Stimulated activated CD4-positive, alpha-beta T cell treated with anti-CD3 and anti-CD28 coated beads, TNF-alpha, amount 100 ng/mL, for 24 hours (primary cell): ENCODE data around the gene SENP1.

ENCODE experiments used
- DNase-seq, 3 experiments: peaks; one replicate each; pipeline ENCODE4 v3.0.0-alpha.2; 2020; ENCODE audit warnings: low read depth in 3 of 3

The SENP1 gene

GRCh38 chr12:48000878-48001504, 104.9 kb downstream of the SENP1 start:
- DNase-seq: no peak

- no peak for DNase-seq
Observed at GRCh38 chr12:47999816-48000215, 106.1 kb downstream of the SENP1 start.

GRCh38 chr12:47997321-47997720, 108.6 kb downstream of the SENP1 start:
- DNase-seq: no peak

- no peak for DNase-seq
Observed at GRCh38 chr12:47995981-47996401, 109.9 kb downstream of the SENP1 start.

GRCh38 chr12:47993491-47993890, 112.4 kb downstream of the SENP1 start:
- DNase-seq: no peak
